Ectodermal cell (in vitro differentiated cells): ENCODE results near the gene ERP44.
"Not testable (repeated sequence)": the region's sequence is repeated elsewhere in the genome, so short reads cannot be mapped to it uniquely, and the experiment has no call there.

Experiments
- H3K27ac ChIP-seq: 2 replicates; pipeline ENCODE4 v1.7.0; 2013; ENCODE audit warnings: mild to moderate bottlenecking, low read depth, low read length; ENCODE audit not compliant: insufficient read depth, poor library complexity, severe bottlenecking
- H3K27me3 ChIP-seq: 2 replicates; pipeline ENCODE4 v1.7.0; 2013; ENCODE audit warnings: mild to moderate bottlenecking, low read length; ENCODE audit not compliant: insufficient read depth, control insufficient read depth, poor library complexity, severe bottlenecking
- H3K36me3 ChIP-seq: one replicate; pipeline ENCODE4 v1.7.0; 2013; ENCODE audit warnings: low read length; ENCODE audit not compliant: control insufficient read depth, insufficient read depth
- H3K4me1 ChIP-seq: one replicate; pipeline ENCODE4 v1.7.0; 2013; ENCODE audit warnings: low read length; ENCODE audit not compliant: control insufficient read depth, insufficient read depth
- H3K4me3 ChIP-seq: 2 replicates; pipeline ENCODE4 v1.7.0; 2013; ENCODE audit warnings: low read depth, low read length, control low read depth; ENCODE audit not compliant: insufficient read depth
- H3K9me3 ChIP-seq: 2 replicates; pipeline ENCODE4 v1.7.0; 2013; ENCODE audit warnings: mild to moderate bottlenecking, low read length, moderate library complexity; ENCODE audit not compliant: control insufficient read depth
- WGBS, 2 experiments: methylation state at CpG; one replicate each; pipeline ENCODE4 v1.1.7; 2013; ENCODE audit warnings: missing lambda C conversion rate in 2 of 2; 5-methylcytosine and 5-hydroxymethylcytosine counted together

ERP44 gene

GRCh38 chr9:100087218-100087617 is 11.6 kb downstream of the ERP44 start:
- H3K36me3 ChIP-seq = no peaks in the 10 kb centered on the region
- no peaks in the 10 kb centered on the region for H3K27me3 ChIP-seq
- no peak overlapping the region for H3K27ac ChIP-seq
- 92 to 93% methylated on average over 1 of the region's 1 CpG for WGBS, 2 experiments
- H3K9me3 ChIP-seq = no peaks in the 10 kb centered on the region
- no peaks in the 10 kb centered on the region for H3K4me1 ChIP-seq
- no peak overlapping the region for H3K4me3 ChIP-seq

GRCh38 chr9:100086097-100086635 is 12.6 kb downstream of the ERP44 start:
- 84 to 95% methylated on average over 1 to 2 of the region's 3 CpGs for WGBS, 2 experiments
- H3K4me1 ChIP-seq = no peaks in the 10 kb centered on the region
- H3K9me3 ChIP-seq = no peaks in the 10 kb centered on the region
- no peaks in the 10 kb centered on the region for H3K27me3 ChIP-seq
- H3K27ac ChIP-seq = no peak overlapping the region
- H3K4me3 ChIP-seq = no peak overlapping the region
- H3K36me3 ChIP-seq = no peaks in the 10 kb centered on the region

GRCh38 chr9:100084734-100085133 is 14.1 kb downstream of the ERP44 start:
- no peaks in the 10 kb centered on the region for H3K4me1 ChIP-seq
- WGBS, 2 experiments = 93 to 96% methylated on average over 4 of the region's 5 CpGs
- no peaks in the 10 kb centered on the region for H3K9me3 ChIP-seq
- H3K36me3 ChIP-seq = no peaks in the 10 kb centered on the region
- H3K4me3 ChIP-seq = no peak overlapping the region
- no peak overlapping the region for H3K27ac ChIP-seq
- no peaks in the 10 kb centered on the region for H3K27me3 ChIP-seq

GRCh38 chr9:100084128-100084453 is 14.7 kb downstream of the ERP44 start:
- Histone ChIP-seq H3K4me1 (no peaks in the 10 kb centered on the region), H3K27ac (no peak overlapping the region), H3K9me3 (no peaks in the 10 kb centered on the region), H3K36me3 (no peaks in the 10 kb centered on the region), H3K4me3 (no peak overlapping the region), H3K27me3 (no peaks in the 10 kb centered on the region)
- WGBS, 2 experiments = 90 to 91% methylated on average over 1 of the region's 1 CpG

- no peaks in the 10 kb centered on the region for H3K4me1 ChIP-seq
- H3K27me3 ChIP-seq = no peaks in the 10 kb centered on the region
- no peak overlapping the region for H3K27ac ChIP-seq
- WGBS, 2 experiments = 85 to 95% methylated on average over 5 of the region's 5 CpGs
- H3K9me3 ChIP-seq = no peaks in the 10 kb centered on the region
- H3K4me3 ChIP-seq = no peak overlapping the region
- H3K36me3 ChIP-seq = no peaks in the 10 kb centered on the region
Observed at GRCh38 chr9:100083448-100084127, 15.2 kb downstream of the ERP44 start.

- Histone ChIP-seq H3K36me3 (no peaks in the 10 kb centered on the region), H3K4me1 (no peaks in the 10 kb centered on the region), H3K4me3 (no peak overlapping the region), H3K27me3 (no peaks in the 10 kb centered on the region), H3K27ac (no peak overlapping the region), H3K9me3 (no peaks in the 10 kb centered on the region)
Observed at GRCh38 chr9:100082782-100083181, 16.0 kb downstream of the ERP44 start.

- 94 to 96% methylated on average over 4 of the region's 4 CpGs for WGBS, 2 experiments
- not testable (repeated sequence) for H3K4me3 ChIP-seq, H3K4me1 ChIP-seq, H3K27ac ChIP-seq, H3K36me3 ChIP-seq, H3K9me3 ChIP-seq, H3K27me3 ChIP-seq
Observed at GRCh38 chr9:100076256-100076655, 22.5 kb downstream of the ERP44 start.

GRCh38 chr9:100074989-100075388 is 23.8 kb downstream of the ERP44 start:
- WGBS, 2 experiments = 96% methylated on average over 6 of the region's 6 CpGs
- no peaks in the 10 kb centered on the region for H3K36me3 ChIP-seq
- no peak overlapping the region for H3K4me3 ChIP-seq
- no peak overlapping the region for H3K27ac ChIP-seq
- H3K27me3 ChIP-seq = no peaks in the 10 kb centered on the region
- H3K4me1 ChIP-seq = no peaks in the 10 kb centered on the region
- H3K9me3 ChIP-seq = no peaks in the 10 kb centered on the region

- H3K4me3 ChIP-seq = no peak overlapping the region
- no peaks in the 10 kb centered on the region for H3K9me3 ChIP-seq
- no peaks in the 10 kb centered on the region for H3K27me3 ChIP-seq
- H3K27ac ChIP-seq = no peak overlapping the region
- no peaks in the 10 kb centered on the region for H3K4me1 ChIP-seq
- H3K36me3 ChIP-seq = no peaks in the 10 kb centered on the region
- WGBS, 2 experiments = 94% methylated on average over 6 of the region's 6 CpGs
Observed at GRCh38 chr9:100074093-100074492, 24.7 kb downstream of the ERP44 start.

- H3K27me3 ChIP-seq = no peaks in the 10 kb centered on the region
- H3K9me3 ChIP-seq = no peaks in the 10 kb centered on the region
- 86% methylated on average over 1 of the region's 2 CpGs; no CpG with 5 or more reads in 1 of the 2 experiments for WGBS, 2 experiments
- no peaks in the 10 kb centered on the region for H3K36me3 ChIP-seq
- H3K4me3 ChIP-seq = no peak overlapping the region
- H3K4me1 ChIP-seq = no peaks in the 10 kb centered on the region
- H3K27ac ChIP-seq = no peak overlapping the region
Observed at GRCh38 chr9:100072805-100073204, 26.0 kb downstream of the ERP44 start.

- Histone ChIP-seq H3K27me3 (no peaks in the 10 kb centered on the region), H3K4me1 (no peaks in the 10 kb centered on the region), H3K9me3 (no peaks in the 10 kb centered on the region), H3K36me3 (no peaks in the 10 kb centered on the region), H3K27ac (no peak overlapping the region), H3K4me3 (no peak overlapping the region)
- WGBS, 2 experiments = 91 to 96% methylated on average over 1 to 2 of the region's 2 CpGs
Observed at GRCh38 chr9:100071271-100071670, 27.5 kb downstream of the ERP44 start.
